Fibroblast of skin of back (primary cell): Measurements from ENCODE around the gene FKBP1A. TPM values are rescaled to one million over a fixed set of nuclear protein-coding genes. Genes with fewer than 3 reads are reported as not detected.

Experiments
- DNase-seq: peaks from one replicate; pipeline ENCODE4 v3.0.0-alpha.2; 2013
- polyA plus RNA-seq, 2 experiments: library from polyadenylated mRNA; unstranded; fragments of 120-200 nt; gene quantifications; one replicate each; pipeline ENCODE4 v1.2.1, GENCODE V29; 2013; ENCODE audit not compliant: insufficient read length in 2 of 2

FKBP1A gene
- polyA plus RNA-seq (2013, experiment 1 of 2; ENCODE audit: insufficient read length), result 359 TPM
- polyA plus RNA-seq (2013, experiment 2 of 2; ENCODE audit: insufficient read length), result 294 TPM

- DNase-seq, result peak; percentile 90
Measured at GRCh38 chr20:1392693-1393506, at the start of gene FKBP1A. TSS of gene FKBP1A (minus strand) at chr20:1393054. CDS start at chr20:1392998, 56 bp downstream.

- no peak for DNase-seq
Measured at GRCh38 chr20:1442304-1442703, 49.5 kb upstream of the FKBP1A start.

- no peak for DNase-seq
Measured at GRCh38 chr20:1441133-1441532, 48.3 kb upstream of the FKBP1A start.

- DNase-seq, result no peak
Measured at GRCh38 chr20:1440024-1440423, 47.2 kb upstream of the FKBP1A start.

- DNase-seq, result no peak
Measured at GRCh38 chr20:1438361-1438760, 45.5 kb upstream of the FKBP1A start.

GRCh38 chr20:1437235-1437904, 44.5 kb upstream of the FKBP1A start:
- peak; percentile 57 for DNase-seq

GRCh38 chr20:1436263-1436662, 43.4 kb upstream of the FKBP1A start:
- no peak for DNase-seq

- no peak for DNase-seq
Measured at GRCh38 chr20:1435337-1435699, 42.5 kb upstream of the FKBP1A start.

- DNase-seq, result peak; percentile 62
Measured at GRCh38 chr20:1434571-1435336, 41.9 kb upstream of the FKBP1A start.

GRCh38 chr20:1431158-1431557, 38.3 kb upstream of the FKBP1A start:
- DNase-seq, result no peak

- DNase-seq, result no peak
Measured at GRCh38 chr20:1430004-1430451, 37.2 kb upstream of the FKBP1A start.

GRCh38 chr20:1429143-1429728, 36.4 kb upstream of the FKBP1A start:
- no peak for DNase-seq

GRCh38 chr20:1427457-1428054, 34.7 kb upstream of the FKBP1A start:
- no peak for DNase-seq

GRCh38 chr20:1426231-1426849, 33.5 kb upstream of the FKBP1A start:
- DNase-seq, result no peak

- no peak for DNase-seq
Measured at GRCh38 chr20:1424336-1424735, 31.5 kb upstream of the FKBP1A start.

- peak; percentile 54 for DNase-seq
Measured at GRCh38 chr20:1423625-1424106, 30.8 kb upstream of the FKBP1A start.

GRCh38 chr20:1423206-1423605, 30.4 kb upstream of the FKBP1A start:
- DNase-seq, result no peak

- no peak for DNase-seq
Measured at GRCh38 chr20:1422753-1423152, 29.9 kb upstream of the FKBP1A start.

GRCh38 chr20:1420066-1420465, 27.2 kb upstream of the FKBP1A start:
- no peak for DNase-seq

GRCh38 chr20:1418350-1418749, 25.5 kb upstream of the FKBP1A start:
- peak; percentile 40 for DNase-seq

- no peak for DNase-seq
Measured at GRCh38 chr20:1417790-1418189, 24.9 kb upstream of the FKBP1A start.

- DNase-seq, result peak; percentile 67
Measured at GRCh38 chr20:1417273-1417672, 24.4 kb upstream of the FKBP1A start.
